GM12878 (cell line): ENCODE measurements around the gene PHF2. TPM values are rescaled to one million over a fixed set of nuclear protein-coding genes. Genes with fewer than 3 reads are reported as not detected.

Experiments used
- ATAC-seq: fragments of 200-7000 bp; cut with Tn5 transposase; 3 replicates; pipeline ENCODE4 v1.9.1; 2020; ENCODE audit warnings: mild to moderate bottlenecking, moderate library complexity
- BruUV-seq: library from RNA; stranded (reverse); fragments of 400-500 nt; replicated peaks from 2 replicates; lab custom pipeline; 2021; lab: Mats Ljungman, UMichigan
- CTCF ChIA-PET: fragments of 300-600 bp; sonication (Branson Sonifier 250); formaldehyde crosslinking; extraction: SDS; loops from one replicate; lab custom pipeline; 2021; ENCODE audit warnings: inconsistent platforms; lab: Yijun Ruan, JAX
- POLR2A ChIA-PET: fragments of 350-600 bp; formaldehyde crosslinking; extraction: SDS; loops from one replicate; lab custom pipeline; 2021; ENCODE audit warnings: inconsistent platforms; lab: Charles Lee
- RAD21 ChIA-PET: fragments of 300-600 bp; sonication (Branson Sonifier 250); formaldehyde crosslinking; loops from one replicate; lab custom pipeline; 2023; ENCODE audit warnings: antibody characterized with exemption; ENCODE audit not compliant: unreplicated experiment; lab: Charles Lee
- SMC1A ChIA-PET: fragments of 300-600 bp; sonication (Branson Sonifier 250); formaldehyde crosslinking; loops from one replicate; lab custom pipeline; 2023; ENCODE audit not compliant: unreplicated experiment, uncharacterized antibody; lab: Charles Lee
- DNase-seq: peaks from one replicate; pipeline ENCODE4 v3.0.0-alpha.2; 2011; ENCODE audit warnings: low read depth, low spot score
- FAIRE-seq: peaks from 3 replicates; lab custom pipeline; 2011; peaks lifted over from hg19 to GRCh38; lab: Jason Lieb, UNC
- H2AFZ ChIP-seq: 2 replicates; pipeline ENCODE4 v1.6.0; 2011; ENCODE audit warnings: low read depth, low read length, control low read depth; ENCODE audit not compliant: control insufficient read depth
- H3K27ac ChIP-seq: 2 replicates; pipeline ENCODE4 v1.5.1; 2011; ENCODE audit warnings: control low read depth; ENCODE audit not compliant: control insufficient read depth, insufficient read depth
- H3K27me3 ChIP-seq, 2 experiments: replicated peaks in 1 of 2; 2 replicates each; pipeline versions ENCODE4 v1.6.0 to v1.6.1; 2011; ENCODE audit warnings: low read length in 1 of 2; ENCODE audit not compliant: control insufficient read depth in 2 of 2, insufficient read depth in 2 of 2
- H3K36me3 ChIP-seq, 2 experiments: 2 replicates each; pipeline ENCODE4 v1.5.1; 2011; ENCODE audit warnings: low read length in 1 of 2; ENCODE audit not compliant: control insufficient read depth in 2 of 2, insufficient read depth in 2 of 2
- H3K4me1 ChIP-seq: 2 replicates; pipeline ENCODE4 v1.6.1; 2011; ENCODE audit warnings: mild to moderate bottlenecking, low read length, moderate library complexity, mixed read lengths; ENCODE audit not compliant: control insufficient read depth, insufficient read depth
- H3K4me2 ChIP-seq: 2 replicates; pipeline ENCODE4 v1.6.0; 2011; ENCODE audit warnings: control low read depth; ENCODE audit not compliant: control insufficient read depth, insufficient read depth
- H3K4me3 ChIP-seq: fragments of 200-600 bp; sonication (generic); 2 replicates; pipeline ENCODE4 v1.5.1; 2016
- H3K79me2 ChIP-seq: 2 replicates; pipeline ENCODE4 v1.6.0; 2011; ENCODE audit warnings: low read length; ENCODE audit not compliant: control insufficient read depth, insufficient read depth
- H3K9ac ChIP-seq: 2 replicates; pipeline ENCODE4 v1.8.0; 2011; ENCODE audit warnings: low read length, control low read depth, mixed read lengths; ENCODE audit not compliant: control insufficient read depth, insufficient read depth
- H3K9me3 ChIP-seq: replicated peaks from 3 replicates; pipeline ENCODE4 v1.5.1; 2011; ENCODE audit warnings: mild to moderate bottlenecking, low read length; ENCODE audit not compliant: control insufficient read depth, insufficient read depth
- H4K20me1 ChIP-seq: 2 replicates; pipeline ENCODE4 v1.6.0; 2011; ENCODE audit not compliant: control insufficient read depth, insufficient read depth
- BCL3 ChIP-seq: IDR thresholded peaks from 2 replicates; pipeline ENCODE4 v1.6.1; 2011; ENCODE audit warnings: borderline replicate concordance, low read depth, mild to moderate bottlenecking, moderate library complexity, low read length; ENCODE audit not compliant: insufficient read depth, poor library complexity, severe bottlenecking
- CEBPB ChIP-seq, 2 experiments: fragments of 150-350 bp in 1 of 2; IDR thresholded peaks; 2 replicates each; pipeline ENCODE4 v1.6.1; 2012 to 2014; ENCODE audit warnings: low read depth in 2 of 2, low read length in 2 of 2, borderline replicate concordance in 1 of 2, inconsistent platforms in 1 of 2
- CHD2 ChIP-seq: IDR thresholded peaks from 2 replicates; pipeline ENCODE4 v1.6.1; 2011; ENCODE audit warnings: low read depth, low read length, improper control_type of control experiment, borderline replicate concordance
- CTCF ChIP-seq, 3 experiments: IDR thresholded peaks in 2 of 3; conservative IDR thresholded peaks in 1 of 3; 2 replicates each; pipeline ENCODE4 v1.5.1; 2011; ENCODE audit warnings: low read depth in 3 of 3, low read length in 3 of 3, mild to moderate bottlenecking in 3 of 3, control low read depth in 2 of 3, moderate library complexity in 2 of 3, inconsistent platforms in 1 of 3, mixed read lengths in 1 of 3; ENCODE audit not compliant: control insufficient read depth in 2 of 3, insufficient read depth in 1 of 3; ENCODE audit errors: extremely low read depth in 1 of 3
- DPF2 ChIP-seq: fragments of 450-650 bp; IDR thresholded peaks from 2 replicates; pipeline ENCODE4 v1.6.1; 2017; ENCODE audit warnings: mild to moderate bottlenecking
- JUND ChIP-seq: IDR thresholded peaks from 2 replicates; pipeline ENCODE4 v1.6.1; 2012; ENCODE audit warnings: low read depth, mild to moderate bottlenecking, low read length, improper control_type of control experiment, moderate library complexity
- NKRF ChIP-seq: fragments of 450-650 bp; conservative IDR thresholded peaks from 2 replicates; pipeline ENCODE4 v1.6.1; 2017; ENCODE audit warnings: mild to moderate bottlenecking, moderate library complexity
- RCOR1 ChIP-seq: conservative IDR thresholded peaks from 2 replicates; pipeline ENCODE4 v1.6.1; 2012; ENCODE audit warnings: low read depth, low read length, improper control_type of control experiment
- SMC3 ChIP-seq: IDR thresholded peaks from 2 replicates; pipeline ENCODE4 v1.6.1; 2011; ENCODE audit warnings: low read length, improper control_type of control experiment, borderline replicate concordance
- ZBTB33 ChIP-seq: fragments of 450-650 bp; IDR thresholded peaks from 2 replicates; pipeline ENCODE4 v1.6.1; 2017; ENCODE audit warnings: mild to moderate bottlenecking
- ZNF384 ChIP-seq: IDR thresholded peaks from 2 replicates; pipeline ENCODE4 v1.6.1; 2012; ENCODE audit warnings: low read depth, mild to moderate bottlenecking, low read length, improper control_type of control experiment, borderline replicate concordance
- WGBS: methylation state at CpG from one replicate; pipeline ENCODE4 v1.1.6; 2016; ENCODE audit warnings: low lambda C conversion rate; ENCODE audit not compliant: insufficient replicate concordance, insufficient coverage; ENCODE audit errors: missing lambda C conversion rate; 5-methylcytosine and 5-hydroxymethylcytosine counted together
- in situ Hi-C: fragments of 300-500 bp; cut with MboI; formaldehyde crosslinking; loops from 9 replicates; pipeline ENCODE4 v1.14.3; 2018; ENCODE audit warnings: mixed read lengths
- intact Hi-C: fragments of 100-400 bp; cut with micrococcal nuclease; formaldehyde crosslinking; loops from one replicate; pipeline ENCODE4 v1.14.2; 2022; ENCODE audit not compliant: unreplicated experiment
- polyA plus RNA-seq, 11 experiments: library from polyadenylated mRNA; depleted of rRNA in 4 of 11; unstranded in 6 of 11; stranded (reverse) in 5 of 11; fragments of >200 nt; fragmentation: Nextera tagmentation in 4 of 11; fragmentation: Illumina TruSeq in 1 of 11; extraction: Ambion mirVana in 4 of 11; extraction: Trizol in 1 of 11; gene quantifications; 1 replicate in 1 of 11; 2 replicates in 10 of 11; pipeline versions ENCODE4 v1.2.1 to v1.2.3, GENCODE V29; 2011 to 2016; ENCODE audit warnings: inconsistent platforms in 2 of 11, missing spikeins in 2 of 11, low read depth in 1 of 11
- total RNA-seq, 4 experiments: library from RNA; depleted of rRNA in 3 of 4; stranded (reverse); fragments of >200 nt in 3 of 4; fragmentation: Illumina TruSeq in 1 of 4; extraction: Trizol in 1 of 4; gene quantifications; 2 replicates each; pipeline versions ENCODE4 v1.2.1 to v1.2.3, GENCODE V29; 2013 to 2021

The PHF2 gene
- total and polyA plus RNA-seq, 10 of the 15 experiments (the other 5 are each of a cell fraction or from before 2014, with no cell fraction given), result 0.34 to 13.3 (median 5.5) TPM

- TF ChIP-seq CTCF (IDR thresholded peaks at IDR 0.05 in 2 of 3, conservative IDR thresholded peaks at IDR 0.05 in 1 of 3; ENCODE audit: control insufficient read depth in 2 of 3, extremely low read depth in 1 of 3, insufficient read depth in 1 of 3, low read depth in 3 of 3, low read length in 3 of 3), result no peak
- TF ChIP-seq DPF2, result no peak
- TF ChIP-seq NKRF, result no peak
- no peak for TF ChIP-seq CHD2
- TF ChIP-seq RCOR1, result no peak
Measured at GRCh38 chr9:93582550-93582949, 6.2 kb downstream of the PHF2 start (continued).

- no peak overlapping the region for H2AFZ ChIP-seq
- in situ Hi-C loops, result no loop called here
- no peak overlapping the region for H3K9ac ChIP-seq
- no peak for FAIRE-seq
- H3K27me3 ChIP-seq, result no peaks in the 10 kb centered on the region
- no peaks in the 10 kb centered on the region; the same call in 1 of the 2 replicates for H3K79me2 ChIP-seq
- H3K4me2 ChIP-seq, result no peak overlapping the region
- no TSS peak for BruUV-seq
- no peaks in the 10 kb centered on the region for H4K20me1 ChIP-seq
- POLR2A ChIA-PET, result no interaction called here
- H3K27ac ChIP-seq, result no peak overlapping the region
- DNase-seq, result no peak
- RAD21 ChIA-PET, result no interaction called here
- SMC1A ChIA-PET, result no interaction called here
- 88% methylated on average over 4 of the region's 4 CpGs for WGBS
- no peak overlapping the region for H3K4me3 ChIP-seq
- no peaks in the 10 kb centered on the region for H3K36me3 ChIP-seq
- H3K4me1 ChIP-seq, result no peaks in the 10 kb centered on the region
- ATAC-seq, result no peak
- peaks cover 2% of the 10 kb centered on the region; the same call in 2 of the 3 replicates for H3K9me3 ChIP-seq
- CTCF ChIA-PET, result no interaction called here
- intact Hi-C loops, result no loop called here
- TF ChIP-seq ZBTB33 (no peak), SMC3 (no peak), JUND (no peak), CEBPB (IDR thresholded peaks at IDR 0.05; ENCODE audit: borderline replicate concordance in 1 of 2, low read depth in 2 of 2, low read length in 2 of 2) (no peak), ZNF384 (no peak), BCL3 (no peak)
Measured at GRCh38 chr9:93585259-93585658, 8.9 kb downstream of the PHF2 start.
